GM12872 (cell line): ENCODE data around the gene CTCFL.

Source experiments
- CTCF ChIP-seq: IDR thresholded peaks from 3 replicates; pipeline ENCODE4 v1.5.1; 2011; ENCODE audit warnings: low read depth, mild to moderate bottlenecking, low read length, moderate library complexity; ENCODE audit not compliant: insufficient read depth

CTCFL gene

DNA sequence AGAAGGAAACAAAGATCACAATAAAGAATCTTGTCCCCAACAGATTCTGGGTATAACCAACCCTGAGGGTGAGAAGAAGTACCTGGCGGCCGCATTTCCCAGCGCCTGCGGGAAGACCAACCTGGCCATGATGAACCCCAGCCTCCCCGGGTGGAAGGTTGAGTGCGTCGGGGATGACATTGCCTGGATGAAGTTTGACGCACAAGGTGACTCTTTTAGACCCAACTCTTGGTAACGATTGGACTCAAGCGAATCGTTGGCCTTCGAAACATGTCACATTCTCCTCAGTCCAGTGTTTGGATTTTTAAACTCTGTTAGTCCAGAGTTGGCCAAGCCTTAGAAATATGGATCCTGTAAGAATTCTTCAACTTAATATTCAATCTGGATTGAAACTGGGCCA is 38.6 kb upstream of the CTCFL start:
- no peak for TF ChIP-seq CTCF

- no peak for TF ChIP-seq CTCF
Observed at GRCh38 chr20:57562541-57563465, 37.9 kb upstream of the CTCFL start.

GRCh38 chr20:57561356-57562279 is 36.7 kb upstream of the CTCFL start:
- no peak for TF ChIP-seq CTCF

GRCh38 chr20:57560554-57561355 is 35.8 kb upstream of the CTCFL start, which contains the start of gene PCK1:
Gene PCK1 (plus strand): TSS chr20:57561110. CDS start chr20:57561412, 302 bp downstream.
- TF ChIP-seq CTCF, result no peak

GRCh38 chr20:57559658-57560553 is 35.0 kb upstream of the CTCFL start:
- TF ChIP-seq CTCF, result no peak

DNA sequence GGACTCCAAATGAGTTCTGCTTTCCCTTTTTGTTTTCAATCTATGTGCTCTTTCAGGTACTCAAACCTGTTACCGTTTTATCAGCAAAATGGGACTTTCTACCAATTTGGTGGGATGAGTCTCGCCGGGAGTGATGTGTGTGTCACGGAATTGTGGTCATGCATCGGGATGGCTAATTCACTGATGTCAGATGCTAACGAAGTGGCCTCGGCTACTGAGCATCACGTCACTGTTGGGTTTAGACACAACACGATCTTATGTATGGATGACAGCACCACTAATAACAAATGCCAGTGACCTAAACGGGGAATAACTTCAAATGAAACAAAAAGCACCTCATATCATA is 34.3 kb upstream of the CTCFL start:
- no peak for TF ChIP-seq CTCF
